Endothelial cell of umbilical vein (primary cell): Measurements from ENCODE around the gene NFYA.

Experiments
- CTCF ChIP-seq, 2 donors: IDR thresholded peaks; 1 replicate in 1 of 2; 2 replicates in 1 of 2; pipeline ENCODE4 v1.5.1; 2011; ENCODE audit warnings: low read length in 2 of 2, mild to moderate bottlenecking in 2 of 2, moderate library complexity in 2 of 2, control low read depth in 1 of 2, inconsistent platforms in 1 of 2, low read depth in 1 of 2; ENCODE audit not compliant: insufficient read depth in 1 of 2; ENCODE audit errors: extremely low read depth in 1 of 2
- EZH2 ChIP-seq: IDR thresholded peaks from 2 replicates; pipeline ENCODE4 v1.6.1; 2012; ENCODE audit warnings: borderline replicate concordance, low read depth, mild to moderate bottlenecking, moderate library complexity, low read length, inconsistent platforms; ENCODE audit not compliant: severe bottlenecking
- FOS ChIP-seq: IDR thresholded peaks from 2 replicates; pipeline ENCODE4 v1.6.1; 2011; ENCODE audit warnings: mild to moderate bottlenecking, low read length, moderate library complexity, borderline replicate concordance; ENCODE audit not compliant: insufficient read depth
- GATA2 ChIP-seq: IDR thresholded peaks from 2 replicates; pipeline ENCODE4 v1.7.0; 2011; ENCODE audit warnings: low read depth, mild to moderate bottlenecking, moderate library complexity, mixed read lengths, low read length; ENCODE audit not compliant: insufficient read length, insufficient read depth
- MYC ChIP-seq: IDR thresholded peaks from one replicate; pipeline ENCODE4 v1.6.1; 2011; ENCODE audit warnings: mild to moderate bottlenecking, low read depth, low read length
- POLR2A ChIP-seq: IDR thresholded peaks from 2 replicates; pipeline ENCODE4 v1.6.1; 2012; ENCODE audit warnings: low read depth, mild to moderate bottlenecking, control low read depth, low read length
- POLR2AphosphoS5 ChIP-seq: IDR thresholded peaks from 2 replicates; pipeline ENCODE4 v1.6.1; 2012; ENCODE audit warnings: low read depth, mild to moderate bottlenecking, control low read depth, low read length, moderate library complexity; ENCODE audit not compliant: insufficient read depth

DNA sequence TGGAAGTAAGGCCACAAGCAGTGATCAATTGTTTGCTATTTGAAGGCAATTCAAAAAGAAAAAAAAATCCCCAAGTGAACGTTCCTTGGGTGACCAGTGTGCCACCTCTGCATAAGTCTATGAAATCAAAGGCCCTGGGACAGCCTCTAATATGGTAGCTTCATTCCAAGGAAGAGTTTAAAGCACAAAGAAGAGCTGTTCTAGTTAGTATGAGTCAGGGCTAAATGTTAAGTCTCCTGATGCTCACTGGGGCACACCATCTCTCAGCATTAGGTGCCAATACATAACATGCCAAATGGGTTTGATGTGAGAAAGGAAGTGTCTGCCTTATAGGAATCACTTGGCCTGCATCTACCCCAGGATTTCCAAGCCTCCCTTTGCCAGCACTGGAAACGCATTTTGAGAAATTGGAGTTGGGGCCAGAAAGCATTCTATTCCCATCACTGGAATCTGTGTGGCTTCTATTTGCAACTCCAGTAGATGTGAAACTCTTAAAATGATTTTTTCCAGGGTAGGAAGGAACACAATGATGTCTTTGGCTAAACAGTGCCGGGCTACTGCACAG lies 46.7 kb upstream of the NFYA start:
- TF ChIP-seq CTCF (IDR thresholded peaks at IDR 0.05; ENCODE audit: extremely low read depth in 1 of 2, insufficient read depth in 1 of 2, low read depth in 1 of 2, low read length in 2 of 2) (no peak), MYC (no peak), EZH2 (no peak), POLR2A (no peak), POLR2AphosphoS5 (no peak), FOS (no peak), GATA2 (no peak)
